Measurements from ENCODE around the gene UBE2E2.

Gene UBE2E2

DNA sequence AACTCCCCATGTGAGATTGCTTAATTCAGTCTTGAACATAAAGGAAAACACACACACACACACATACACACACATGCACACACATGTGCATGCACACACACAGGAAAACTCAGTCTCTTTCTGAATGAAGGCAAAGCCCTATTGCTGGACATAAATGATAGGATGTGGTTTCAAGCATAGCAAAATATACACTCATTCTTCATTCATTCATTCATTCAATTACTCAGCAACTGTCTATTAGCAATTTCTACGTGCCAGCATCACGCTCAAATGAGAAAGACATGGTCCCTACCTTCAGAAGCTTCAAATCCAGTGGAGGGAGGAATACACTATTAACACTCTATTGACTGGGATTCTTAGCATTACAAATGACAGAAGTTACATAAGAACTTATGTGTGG, 41.8 kb upstream of the UBE2E2 start:
- no peak for TF ChIP-seq POLR2AphosphoS5 (IDR thresholded peaks at IDR 0.05; ENCODE audit: low read depth, low read length)
- TF ChIP-seq SIN3A (IDR thresholded peaks at IDR 0.05; ENCODE audit: borderline replicate concordance, insufficient read depth, low read length): no peak
- TF ChIP-seq FOXP2 (optimal IDR thresholded peaks at IDR 0.05; ENCODE audit: borderline replicate concordance, extremely low read depth, extremely low read length, insufficient read depth): no peak
- no peak for TF ChIP-seq TAF1 (IDR thresholded peaks at IDR 0.05; ENCODE audit: borderline replicate concordance, insufficient read depth, low read length)
- TF ChIP-seq, protein P1, sequence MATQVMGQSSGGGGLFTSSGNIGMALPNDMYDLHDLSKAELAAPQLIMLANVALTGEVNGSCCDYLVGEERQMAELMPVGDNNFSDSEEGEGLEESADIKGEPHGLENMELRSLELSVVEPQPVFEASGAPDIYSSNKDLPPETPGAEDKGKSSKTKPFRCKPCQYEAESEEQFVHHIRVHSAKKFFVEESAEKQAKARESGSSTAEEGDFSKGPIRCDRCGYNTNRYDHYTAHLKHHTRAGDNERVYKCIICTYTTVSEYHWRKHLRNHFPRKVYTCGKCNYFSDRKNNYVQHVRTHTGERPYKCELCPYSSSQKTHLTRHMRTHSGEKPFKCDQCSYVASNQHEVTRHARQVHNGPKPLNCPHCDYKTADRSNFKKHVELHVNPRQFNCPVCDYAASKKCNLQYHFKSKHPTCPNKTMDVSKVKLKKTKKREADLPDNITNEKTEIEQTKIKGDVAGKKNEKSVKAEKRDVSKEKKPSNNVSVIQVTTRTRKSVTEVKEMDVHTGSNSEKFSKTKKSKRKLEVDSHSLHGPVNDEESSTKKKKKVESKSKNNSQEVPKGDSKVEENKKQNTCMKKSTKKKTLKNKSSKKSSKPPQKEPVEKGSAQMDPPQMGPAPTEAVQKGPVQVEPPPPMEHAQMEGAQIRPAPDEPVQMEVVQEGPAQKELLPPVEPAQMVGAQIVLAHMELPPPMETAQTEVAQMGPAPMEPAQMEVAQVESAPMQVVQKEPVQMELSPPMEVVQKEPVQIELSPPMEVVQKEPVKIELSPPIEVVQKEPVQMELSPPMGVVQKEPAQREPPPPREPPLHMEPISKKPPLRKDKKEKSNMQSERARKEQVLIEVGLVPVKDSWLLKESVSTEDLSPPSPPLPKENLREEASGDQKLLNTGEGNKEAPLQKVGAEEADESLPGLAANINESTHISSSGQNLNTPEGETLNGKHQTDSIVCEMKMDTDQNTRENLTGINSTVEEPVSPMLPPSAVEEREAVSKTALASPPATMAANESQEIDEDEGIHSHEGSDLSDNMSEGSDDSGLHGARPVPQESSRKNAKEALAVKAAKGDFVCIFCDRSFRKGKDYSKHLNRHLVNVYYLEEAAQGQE (IDR thresholded peaks at IDR 0.05; ENCODE audit: insufficient read depth in 1 of 2, low read depth in 2 of 2, low read length in 2 of 2): no peak

DNA sequence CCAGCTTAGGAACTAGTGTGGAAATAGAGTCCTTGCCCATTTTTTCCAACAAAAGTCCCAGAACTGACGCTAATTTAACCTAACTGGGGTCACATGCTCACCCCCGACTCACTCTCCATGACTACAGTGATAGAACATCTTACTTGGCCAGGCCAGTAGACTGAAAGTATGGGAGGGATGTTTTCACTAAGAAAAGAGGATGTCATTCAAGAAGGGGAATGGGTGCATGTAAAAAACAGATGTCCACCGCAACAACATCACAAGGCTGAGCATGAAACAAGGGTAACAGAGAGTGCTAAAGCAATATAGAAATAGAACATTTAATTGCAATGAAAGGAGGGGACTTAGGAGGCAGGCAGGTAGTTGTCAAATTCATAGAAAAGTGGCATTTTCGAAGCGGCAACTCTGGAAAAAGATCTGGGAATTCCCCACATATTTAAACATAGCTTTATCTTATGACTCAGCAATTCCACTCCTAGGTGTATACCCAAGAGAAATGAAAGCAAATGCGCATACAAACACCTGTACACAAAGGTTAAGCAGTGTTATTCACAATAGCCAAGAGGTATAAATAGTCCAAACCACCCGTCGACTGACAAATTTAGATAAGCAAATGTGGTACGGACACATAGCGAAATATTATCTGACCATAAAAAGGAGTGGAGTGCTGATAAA, 41.1 kb upstream of the UBE2E2 start:
- TF ChIP-seq SIN3A (IDR thresholded peaks at IDR 0.05; ENCODE audit: borderline replicate concordance, insufficient read depth, low read length) (no peak), FOXP2 (optimal IDR thresholded peaks at IDR 0.05; ENCODE audit: borderline replicate concordance, extremely low read depth, extremely low read length, insufficient read depth) (no peak), TAF1 (IDR thresholded peaks at IDR 0.05; ENCODE audit: borderline replicate concordance, insufficient read depth, low read length) (no peak)
- TF ChIP-seq, protein P1 (IDR thresholded peaks at IDR 0.05; ENCODE audit: insufficient read depth in 1 of 2, low read depth in 2 of 2, low read length in 2 of 2): no peak

DNA sequence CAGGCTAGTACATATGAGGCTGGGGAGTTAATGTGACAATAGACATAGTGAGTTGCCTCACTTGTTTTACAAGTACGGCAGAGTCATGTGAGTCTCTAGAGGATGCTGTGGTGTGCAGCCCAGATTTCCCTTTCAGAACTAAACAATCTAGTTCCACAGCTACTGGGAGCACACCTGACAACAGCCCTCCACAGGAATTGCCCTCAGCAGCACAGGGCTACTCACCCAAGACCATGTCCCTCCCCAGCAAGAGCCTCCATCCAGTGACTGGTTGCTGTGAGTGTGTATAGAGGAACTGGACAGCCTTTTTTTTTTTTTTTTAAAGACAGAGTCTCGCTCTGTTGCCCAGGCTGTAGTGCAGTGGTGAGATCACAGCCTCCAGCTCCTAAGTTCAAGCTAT, 40.2 kb upstream of the UBE2E2 start:
- TF ChIP-seq POLR2AphosphoS5 (IDR thresholded peaks at IDR 0.05; ENCODE audit: low read depth, low read length) (no peak), TAF1 (IDR thresholded peaks at IDR 0.05; ENCODE audit: borderline replicate concordance, insufficient read depth, low read length) (no peak), FOXP2 (optimal IDR thresholded peaks at IDR 0.05; ENCODE audit: borderline replicate concordance, extremely low read depth, extremely low read length, insufficient read depth) (no peak), SIN3A (IDR thresholded peaks at IDR 0.05; ENCODE audit: borderline replicate concordance, insufficient read depth, low read length) (no peak)
- TF ChIP-seq, protein P1 (IDR thresholded peaks at IDR 0.05; ENCODE audit: insufficient read depth in 1 of 2, low read depth in 2 of 2, low read length in 2 of 2): no peak

DNA sequence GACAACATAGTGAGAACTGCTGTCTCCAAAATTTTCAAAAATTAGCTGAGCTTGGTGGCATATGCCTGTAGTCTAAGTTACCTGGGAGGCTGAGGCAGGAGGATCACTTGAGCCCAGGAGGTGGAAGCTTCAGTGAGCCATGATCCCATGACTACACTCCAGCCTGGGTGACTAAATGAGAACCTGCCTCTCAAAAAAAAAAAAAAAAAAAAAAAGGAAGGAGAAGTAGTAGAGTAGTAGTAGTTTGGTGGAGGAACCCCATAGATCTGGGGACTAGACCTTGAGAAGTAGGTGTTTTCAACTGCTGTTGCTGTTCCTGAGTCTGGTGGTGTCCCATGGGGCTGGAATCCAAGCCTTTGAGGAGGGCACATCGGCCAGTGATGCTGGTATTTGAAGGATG, 38.4 kb upstream of the UBE2E2 start:
- TF ChIP-seq POLR2AphosphoS5 (IDR thresholded peaks at IDR 0.05; ENCODE audit: low read depth, low read length): no peak
- TF ChIP-seq, protein P1 (IDR thresholded peaks at IDR 0.05; ENCODE audit: insufficient read depth in 1 of 2, low read depth in 2 of 2, low read length in 2 of 2): no peak
- no peak for TF ChIP-seq SIN3A (IDR thresholded peaks at IDR 0.05; ENCODE audit: borderline replicate concordance, insufficient read depth, low read length)
- no peak for TF ChIP-seq TAF1 (IDR thresholded peaks at IDR 0.05; ENCODE audit: borderline replicate concordance, insufficient read depth, low read length)
- no peak for TF ChIP-seq FOXP2 (optimal IDR thresholded peaks at IDR 0.05; ENCODE audit: borderline replicate concordance, extremely low read depth, extremely low read length, insufficient read depth)
